AG09319 (cell line): ENCODE results near the gene BICD2.

Source experiments
- DNase-seq: peaks from one replicate; pipeline ENCODE4 v3.0.0-alpha.2; 2010; ENCODE audit warnings: low read depth; ENCODE audit errors: extremely low read depth
- TF ChIP-seq, protein P1 (sequence below): IDR thresholded peaks from 2 replicates; pipeline ENCODE4 v1.5.1; 2011; ENCODE audit warnings: low read depth, mild to moderate bottlenecking, inconsistent platforms, low read length, moderate library complexity

Gene BICD2

GRCh38 chr9:92760494-92760893 lies 4.1 kb downstream of the BICD2 start:
- no peak for DNase-seq
- TF ChIP-seq, protein P1, sequence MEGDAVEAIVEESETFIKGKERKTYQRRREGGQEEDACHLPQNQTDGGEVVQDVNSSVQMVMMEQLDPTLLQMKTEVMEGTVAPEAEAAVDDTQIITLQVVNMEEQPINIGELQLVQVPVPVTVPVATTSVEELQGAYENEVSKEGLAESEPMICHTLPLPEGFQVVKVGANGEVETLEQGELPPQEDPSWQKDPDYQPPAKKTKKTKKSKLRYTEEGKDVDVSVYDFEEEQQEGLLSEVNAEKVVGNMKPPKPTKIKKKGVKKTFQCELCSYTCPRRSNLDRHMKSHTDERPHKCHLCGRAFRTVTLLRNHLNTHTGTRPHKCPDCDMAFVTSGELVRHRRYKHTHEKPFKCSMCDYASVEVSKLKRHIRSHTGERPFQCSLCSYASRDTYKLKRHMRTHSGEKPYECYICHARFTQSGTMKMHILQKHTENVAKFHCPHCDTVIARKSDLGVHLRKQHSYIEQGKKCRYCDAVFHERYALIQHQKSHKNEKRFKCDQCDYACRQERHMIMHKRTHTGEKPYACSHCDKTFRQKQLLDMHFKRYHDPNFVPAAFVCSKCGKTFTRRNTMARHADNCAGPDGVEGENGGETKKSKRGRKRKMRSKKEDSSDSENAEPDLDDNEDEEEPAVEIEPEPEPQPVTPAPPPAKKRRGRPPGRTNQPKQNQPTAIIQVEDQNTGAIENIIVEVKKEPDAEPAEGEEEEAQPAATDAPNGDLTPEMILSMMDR = no peak

DNA sequence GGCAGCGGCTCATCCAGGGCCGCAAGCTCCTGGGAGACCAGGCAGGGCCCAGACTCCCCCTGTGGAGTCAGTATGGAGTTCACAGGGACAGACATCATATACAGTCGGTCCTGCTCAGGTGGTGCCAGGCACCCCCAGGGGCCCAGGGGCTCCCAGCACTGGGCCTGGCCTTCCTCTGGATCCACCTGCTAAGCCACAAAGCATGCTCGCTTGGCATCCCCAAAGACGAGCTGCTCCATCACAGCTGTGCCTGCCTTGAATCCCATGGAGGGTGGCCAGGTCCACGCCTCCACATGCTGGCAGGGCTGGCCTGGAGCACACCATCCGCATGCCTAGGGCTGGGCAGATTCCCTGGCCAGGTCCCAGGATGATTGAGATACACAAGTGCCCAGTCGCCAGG lies 4.6 kb downstream of the BICD2 start:
- no peak for DNase-seq

GRCh38 chr9:92759446-92759845 lies 5.2 kb downstream of the BICD2 start:
- TF ChIP-seq, protein P1 = no peak
- DNase-seq = no peak

More for the DNA sequence above, 4.6 kb downstream of the BICD2 start:
- TF ChIP-seq, protein P1 = no peak

GRCh38 chr9:92756792-92757191 lies 7.8 kb downstream of the BICD2 start:
- DNase-seq = no peak
- TF ChIP-seq, protein P1 = no peak

GRCh38 chr9:92754091-92754745 lies 10.4 kb downstream of the BICD2 start:
- DNase-seq = no peak
- TF ChIP-seq, protein P1 = no peak

DNA sequence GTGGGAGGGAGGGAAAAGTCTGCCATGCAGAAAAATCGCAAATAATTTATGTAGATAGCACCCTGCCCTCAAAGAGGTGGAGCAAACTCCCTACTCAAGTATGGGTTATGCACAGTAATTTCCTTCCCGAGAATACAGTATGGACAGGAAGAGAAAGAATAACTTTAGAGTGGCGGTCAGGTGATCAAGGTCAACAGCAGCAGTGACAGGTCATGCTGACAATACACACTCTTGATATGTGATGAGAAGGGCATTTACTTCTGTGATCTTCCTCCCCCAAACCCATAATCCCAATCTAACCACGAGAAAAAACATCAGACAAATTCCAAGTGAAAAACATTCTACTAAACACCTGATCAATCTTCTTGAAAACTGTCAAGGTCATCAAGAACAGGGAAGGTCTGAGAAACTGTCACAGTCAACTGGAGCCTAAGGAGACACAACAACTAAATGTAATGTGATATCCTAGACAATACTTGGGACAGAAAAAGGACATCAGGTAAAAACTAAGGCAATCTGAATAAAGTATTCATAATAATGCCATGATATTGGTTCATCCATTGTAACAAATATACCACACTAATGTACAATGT lies 11.7 kb downstream of the BICD2 start:
- DNase-seq = no peak
- TF ChIP-seq, protein P1 = no peak

DNA sequence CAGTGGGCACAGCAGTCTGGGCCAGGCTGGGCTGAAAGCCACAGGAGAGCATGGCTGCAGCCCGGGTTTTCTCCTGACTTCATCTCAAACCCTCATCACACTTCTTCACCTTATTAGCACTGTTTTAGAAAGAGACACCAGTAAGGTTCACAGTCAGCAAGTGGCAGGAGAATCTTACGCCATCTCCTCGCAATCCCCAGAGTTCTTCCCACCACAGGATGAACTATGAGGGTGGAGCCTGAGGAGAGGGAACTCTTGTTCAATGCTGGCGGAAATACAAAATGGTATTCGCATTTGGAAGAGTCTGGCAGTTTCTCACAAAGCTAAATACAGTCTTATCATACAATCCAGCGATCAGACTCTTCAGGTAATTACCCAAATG lies 14.7 kb downstream of the BICD2 start:
- TF ChIP-seq, protein P1 = no peak
- DNase-seq = no peak
